Fibroblast of skin of back (primary cell): ENCODE data around the gene LRP5.
"Not testable (repeated sequence)": the region's sequence is repeated elsewhere in the genome, so short reads cannot be mapped to it uniquely, and the experiment has no call there.

Experiments used
- DNase-seq: peaks from one replicate; pipeline ENCODE4 v3.0.0-alpha.2; 2013

Gene LRP5

GRCh38 chr11:68445531-68446035 is 133.2 kb downstream of the LRP5 start:
- no peak for DNase-seq

GRCh38 chr11:68446046-68446725 is 133.8 kb downstream of the LRP5 start:
- no peak for DNase-seq

- peak; percentile 66 for DNase-seq
Observed at GRCh38 chr11:68447015-68447801, 134.8 kb downstream of the LRP5 start.

GRCh38 chr11:68447914-68448313 is 135.5 kb downstream of the LRP5 start:
- not testable (repeated sequence) for DNase-seq

- DNase-seq, result no peak
Observed at GRCh38 chr11:68448604-68449011, 136.2 kb downstream of the LRP5 start.

- no peak for DNase-seq
Observed at GRCh38 chr11:68449951-68450350, 137.6 kb downstream of the LRP5 start.

- no peak for DNase-seq
Observed at GRCh38 chr11:68450711-68451110, 138.3 kb downstream of the LRP5 start.

- no peak for DNase-seq
Observed at GRCh38 chr11:68454767-68455166, 142.4 kb downstream of the LRP5 start.

GRCh38 chr11:68455485-68455884 is 143.1 kb downstream of the LRP5 start:
- no peak for DNase-seq

- DNase-seq, result no peak
Observed at GRCh38 chr11:68457216-68457897, 145.0 kb downstream of the LRP5 start.

- DNase-seq, result no peak
Observed at GRCh38 chr11:68457898-68458249, 145.5 kb downstream of the LRP5 start.

- not testable (repeated sequence) for DNase-seq
Observed at GRCh38 chr11:68458340-68458739, 145.9 kb downstream of the LRP5 start.

GRCh38 chr11:68459886-68460740 is 147.7 kb downstream of the LRP5 start:
- DNase-seq, result peak; percentile 99

GRCh38 chr11:68460741-68461574 is 148.6 kb downstream of the LRP5 start, which contains the start of gene PPP6R3:
Gene PPP6R3 (plus strand): TSS chr11:68460752. CDS start chr11:68537665, 76,913 bp downstream.
- peak; percentile 37 for DNase-seq

GRCh38 chr11:68461575-68461917 is 149.2 kb downstream of the LRP5 start:
- DNase-seq, result no peak

GRCh38 chr11:68463714-68464113 is 151.3 kb downstream of the LRP5 start:
- no peak for DNase-seq

GRCh38 chr11:68467201-68467834 is 154.9 kb downstream of the LRP5 start:
- DNase-seq, result no peak

GRCh38 chr11:68468217-68468828 is 155.9 kb downstream of the LRP5 start:
- no peak for DNase-seq

- no peak for DNase-seq
Observed at GRCh38 chr11:68469122-68469521, 156.7 kb downstream of the LRP5 start.

- DNase-seq, result no peak
Observed at GRCh38 chr11:68469642-68470041, 157.3 kb downstream of the LRP5 start.
